GM12873 (cell line): ENCODE data around the gene CLUH.

ENCODE experiments used
- CTCF ChIP-seq: IDR thresholded peaks from 2 replicates; pipeline ENCODE4 v1.5.1; 2012; ENCODE audit warnings: low read depth, mild to moderate bottlenecking, moderate library complexity, low read length, control low read depth; ENCODE audit not compliant: insufficient read depth; ENCODE audit errors: missing control alignments

CLUH gene

GRCh38 chr17:2724784-2725164, 13.2 kb upstream of the CLUH start:
- no peak for TF ChIP-seq CTCF

GRCh38 chr17:2723997-2724783, 12.6 kb upstream of the CLUH start:
- TF ChIP-seq CTCF, result no peak

- TF ChIP-seq CTCF, result no peak
Observed at GRCh38 chr17:2723505-2723996, 12.0 kb upstream of the CLUH start.

GRCh38 chr17:2722611-2723010, 11.0 kb upstream of the CLUH start:
- no peak for TF ChIP-seq CTCF

GRCh38 chr17:2721603-2722002, 10.0 kb upstream of the CLUH start:
- TF ChIP-seq CTCF, result no peak

- no peak for TF ChIP-seq CTCF
Observed at GRCh38 chr17:2719861-2720260, 8.3 kb upstream of the CLUH start.

GRCh38 chr17:2718150-2718938, 6.8 kb upstream of the CLUH start:
- no peak for TF ChIP-seq CTCF
